ENCODE measurements around the gene ABCG5.

ABCG5 gene

DNA sequence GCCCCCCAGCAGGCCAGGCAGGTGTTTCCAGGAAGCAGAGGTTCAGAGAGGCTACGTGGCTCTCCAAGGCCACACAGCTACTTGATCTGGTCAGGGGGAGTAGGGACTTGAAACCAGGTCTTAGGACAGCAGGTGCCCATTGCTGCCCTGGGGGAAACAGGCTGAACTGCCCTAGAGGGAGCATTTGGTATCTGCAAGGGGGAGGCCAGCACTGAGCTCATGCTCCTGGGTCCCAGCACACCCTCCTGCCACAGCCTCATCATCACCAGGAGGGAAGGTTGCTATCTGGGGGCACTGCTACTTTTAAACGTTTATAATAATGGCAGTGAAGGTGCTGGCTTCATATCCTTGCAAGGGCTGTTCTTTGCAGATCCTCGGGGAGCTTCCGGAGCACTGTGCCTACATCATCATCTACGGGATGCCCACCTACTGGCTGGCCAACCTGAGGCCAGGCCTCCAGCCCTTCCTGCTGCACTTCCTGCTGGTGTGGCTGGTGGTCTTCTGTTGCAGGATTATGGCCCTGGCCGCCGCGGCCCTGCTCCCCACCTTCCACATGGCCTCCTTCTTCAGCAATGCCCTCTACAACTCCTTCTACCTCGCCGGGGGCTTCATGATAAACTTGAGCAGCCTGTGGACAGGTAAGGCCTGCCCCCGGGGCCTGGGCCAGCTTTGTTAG lies 36.3 kb upstream of the ABCG5 start:
- H3K4me3 ChIP-seq (replicated peaks; ENCODE audit: insufficient read depth, low read length) = no peak overlapping the region
- TF ChIP-seq POLR2AphosphoS5 (IDR thresholded peaks at IDR 0.05; ENCODE audit: low read depth) (no peak), GABPA (IDR thresholded peaks at IDR 0.05; ENCODE audit: low read depth) (no peak), SPI1 (IDR thresholded peaks at IDR 0.05; ENCODE audit: borderline replicate concordance, low read depth) (no peak)
- TF ChIP-seq, protein P1, sequence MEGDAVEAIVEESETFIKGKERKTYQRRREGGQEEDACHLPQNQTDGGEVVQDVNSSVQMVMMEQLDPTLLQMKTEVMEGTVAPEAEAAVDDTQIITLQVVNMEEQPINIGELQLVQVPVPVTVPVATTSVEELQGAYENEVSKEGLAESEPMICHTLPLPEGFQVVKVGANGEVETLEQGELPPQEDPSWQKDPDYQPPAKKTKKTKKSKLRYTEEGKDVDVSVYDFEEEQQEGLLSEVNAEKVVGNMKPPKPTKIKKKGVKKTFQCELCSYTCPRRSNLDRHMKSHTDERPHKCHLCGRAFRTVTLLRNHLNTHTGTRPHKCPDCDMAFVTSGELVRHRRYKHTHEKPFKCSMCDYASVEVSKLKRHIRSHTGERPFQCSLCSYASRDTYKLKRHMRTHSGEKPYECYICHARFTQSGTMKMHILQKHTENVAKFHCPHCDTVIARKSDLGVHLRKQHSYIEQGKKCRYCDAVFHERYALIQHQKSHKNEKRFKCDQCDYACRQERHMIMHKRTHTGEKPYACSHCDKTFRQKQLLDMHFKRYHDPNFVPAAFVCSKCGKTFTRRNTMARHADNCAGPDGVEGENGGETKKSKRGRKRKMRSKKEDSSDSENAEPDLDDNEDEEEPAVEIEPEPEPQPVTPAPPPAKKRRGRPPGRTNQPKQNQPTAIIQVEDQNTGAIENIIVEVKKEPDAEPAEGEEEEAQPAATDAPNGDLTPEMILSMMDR (IDR thresholded peaks at IDR 0.05; ENCODE audit: insufficient read depth, low read length) = no peak
- TF ChIP-seq, protein P2, sequence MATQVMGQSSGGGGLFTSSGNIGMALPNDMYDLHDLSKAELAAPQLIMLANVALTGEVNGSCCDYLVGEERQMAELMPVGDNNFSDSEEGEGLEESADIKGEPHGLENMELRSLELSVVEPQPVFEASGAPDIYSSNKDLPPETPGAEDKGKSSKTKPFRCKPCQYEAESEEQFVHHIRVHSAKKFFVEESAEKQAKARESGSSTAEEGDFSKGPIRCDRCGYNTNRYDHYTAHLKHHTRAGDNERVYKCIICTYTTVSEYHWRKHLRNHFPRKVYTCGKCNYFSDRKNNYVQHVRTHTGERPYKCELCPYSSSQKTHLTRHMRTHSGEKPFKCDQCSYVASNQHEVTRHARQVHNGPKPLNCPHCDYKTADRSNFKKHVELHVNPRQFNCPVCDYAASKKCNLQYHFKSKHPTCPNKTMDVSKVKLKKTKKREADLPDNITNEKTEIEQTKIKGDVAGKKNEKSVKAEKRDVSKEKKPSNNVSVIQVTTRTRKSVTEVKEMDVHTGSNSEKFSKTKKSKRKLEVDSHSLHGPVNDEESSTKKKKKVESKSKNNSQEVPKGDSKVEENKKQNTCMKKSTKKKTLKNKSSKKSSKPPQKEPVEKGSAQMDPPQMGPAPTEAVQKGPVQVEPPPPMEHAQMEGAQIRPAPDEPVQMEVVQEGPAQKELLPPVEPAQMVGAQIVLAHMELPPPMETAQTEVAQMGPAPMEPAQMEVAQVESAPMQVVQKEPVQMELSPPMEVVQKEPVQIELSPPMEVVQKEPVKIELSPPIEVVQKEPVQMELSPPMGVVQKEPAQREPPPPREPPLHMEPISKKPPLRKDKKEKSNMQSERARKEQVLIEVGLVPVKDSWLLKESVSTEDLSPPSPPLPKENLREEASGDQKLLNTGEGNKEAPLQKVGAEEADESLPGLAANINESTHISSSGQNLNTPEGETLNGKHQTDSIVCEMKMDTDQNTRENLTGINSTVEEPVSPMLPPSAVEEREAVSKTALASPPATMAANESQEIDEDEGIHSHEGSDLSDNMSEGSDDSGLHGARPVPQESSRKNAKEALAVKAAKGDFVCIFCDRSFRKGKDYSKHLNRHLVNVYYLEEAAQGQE (IDR thresholded peaks at IDR 0.05; ENCODE audit: insufficient replicate concordance, low read depth) = no peak
- DNase-seq (ENCODE audit: low read depth in 1 of 2, low spot score in 1 of 2) = no peak
- H3K27me3 ChIP-seq (ENCODE audit: insufficient read depth, poor library complexity, severe bottlenecking) = no peaks in the 10 kb centered on the region
- H3K27ac ChIP-seq (replicated peaks) = no peak overlapping the region

DNA sequence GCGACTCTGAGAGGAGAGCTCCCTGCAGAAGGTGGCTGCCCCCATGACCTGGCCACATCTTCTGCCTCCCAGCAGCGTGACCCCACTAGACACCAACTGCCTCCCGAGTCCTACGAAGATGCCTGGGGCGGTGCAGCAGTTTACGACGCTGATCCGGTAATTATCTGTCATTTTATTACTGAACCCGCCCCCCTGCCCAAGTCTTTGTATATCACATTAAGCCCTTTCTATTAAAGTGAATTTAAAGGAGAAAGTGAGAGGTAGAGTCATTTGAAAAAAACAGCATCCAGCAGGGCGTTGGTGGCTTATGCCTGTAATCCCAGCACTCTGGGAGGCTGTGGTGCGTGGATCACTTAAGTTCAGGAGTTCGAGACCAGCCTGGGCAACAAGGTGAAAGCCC lies 33.5 kb upstream of the ABCG5 start:
- Histone ChIP-seq H3K27me3 (ENCODE audit: insufficient read depth, poor library complexity, severe bottlenecking) (no peaks in the 10 kb centered on the region), H3K4me3 (replicated peaks; ENCODE audit: insufficient read depth, low read length) (no peak overlapping the region), H3K27ac (replicated peaks) (no peak overlapping the region)
- TF ChIP-seq POLR2AphosphoS5 (IDR thresholded peaks at IDR 0.05; ENCODE audit: low read depth) (no peak), SPI1 (IDR thresholded peaks at IDR 0.05; ENCODE audit: borderline replicate concordance, low read depth) (no peak), GABPA (IDR thresholded peaks at IDR 0.05; ENCODE audit: low read depth) (no peak)
- TF ChIP-seq, protein P1 (IDR thresholded peaks at IDR 0.05; ENCODE audit: insufficient read depth, low read length) = no peak
- TF ChIP-seq, protein P2 (IDR thresholded peaks at IDR 0.05; ENCODE audit: insufficient replicate concordance, low read depth) = no peak
- no peak for DNase-seq (ENCODE audit: low read depth in 1 of 2, low spot score in 1 of 2)

DNA sequence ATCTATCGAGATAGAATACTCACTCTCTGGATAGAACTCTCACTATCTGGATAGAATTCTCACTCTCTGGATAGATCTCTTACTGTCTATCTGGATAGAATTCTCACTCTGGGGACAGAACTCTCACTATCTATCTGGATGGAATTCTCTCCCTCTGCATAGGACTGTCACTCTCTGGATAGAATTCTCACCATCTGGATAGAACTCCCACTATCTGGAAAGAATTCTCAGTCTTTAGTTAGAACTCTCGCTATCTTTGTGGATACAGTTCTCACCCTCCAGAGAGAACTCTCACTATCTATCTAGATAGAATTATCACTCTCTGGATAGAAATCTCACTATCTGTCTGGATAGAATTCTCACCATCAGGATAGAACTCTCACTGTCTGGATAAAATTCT lies 16.7 kb upstream of the ABCG5 start:
- no peak overlapping the region for H3K27ac ChIP-seq (replicated peaks)
- H3K4me3 ChIP-seq (replicated peaks; ENCODE audit: insufficient read depth, low read length) = no peak overlapping the region
- H3K27me3 ChIP-seq (ENCODE audit: insufficient read depth, poor library complexity, severe bottlenecking) = no peaks in the 10 kb centered on the region
- TF ChIP-seq, protein P2 (IDR thresholded peaks at IDR 0.05; ENCODE audit: insufficient replicate concordance, low read depth) = no peak
- TF ChIP-seq SPI1 (IDR thresholded peaks at IDR 0.05; ENCODE audit: borderline replicate concordance, low read depth) = no peak
- TF ChIP-seq GABPA (IDR thresholded peaks at IDR 0.05; ENCODE audit: low read depth) = no peak
- TF ChIP-seq POLR2AphosphoS5 (IDR thresholded peaks at IDR 0.05; ENCODE audit: low read depth) = no peak
- TF ChIP-seq, protein P1 (IDR thresholded peaks at IDR 0.05; ENCODE audit: insufficient read depth, low read length) = no peak
- DNase-seq (ENCODE audit: low read depth in 1 of 2, low spot score in 1 of 2) = no peak

Data from HL-60 (cell line).